SK-N-SH (cell line): ENCODE data around the gene NLRC5. TPM values are rescaled to one million over a fixed set of nuclear protein-coding genes. Genes with fewer than 3 reads are reported as not detected.

Experiments
- CTCF ChIA-PET: fragments of 300-600, 350-600 bp; formaldehyde crosslinking; extraction: SDS; loops from one replicate; lab custom pipeline; 2021; lab: Yijun Ruan, JAX
- POLR2A ChIA-PET: fragments of 350-600 bp; sonication (Branson Sonifier 250); formaldehyde crosslinking; extraction: SDS; loops from one replicate; lab custom pipeline; 2020; ENCODE audit warnings: antibody characterized with exemption, inconsistent platforms; lab: Yijun Ruan, JAX
- DNase-seq: peaks from one replicate; pipeline ENCODE4 v3.0.0; 2012
- H2AFZ ChIP-seq: fragments of 200-600 bp; sonication (generic); 2 replicates; pipeline ENCODE4 v1.8.1; 2016; ENCODE audit warnings: antibody characterized with exemption, mild to moderate bottlenecking, low read depth
- H3F3A ChIP-seq: fragments of 200-600 bp; sonication (generic); replicated peaks from 2 replicates; pipeline ENCODE3; 2016; ENCODE audit warnings: antibody characterized with exemption, mild to moderate bottlenecking; ENCODE audit not compliant: insufficient read depth
- H3K27ac ChIP-seq, 2 experiments: fragments of 200-500 bp in 1 of 2; fragments of 200-600 bp in 1 of 2; sonication (Bioruptor generic) in 1 of 2; sonication (generic), shearing (Covaris generic) in 1 of 2; 2 replicates each; pipeline versions ENCODE4 v1.5.1 to v1.6.1; 2014 to 2016; ENCODE audit warnings: low read depth in 2 of 2, inconsistent platforms in 1 of 2, low read length in 1 of 2, mild to moderate bottlenecking in 1 of 2, mixed read lengths in 1 of 2
- H3K27me3 ChIP-seq: fragments of 200-600 bp; sonication (generic), shearing (Covaris generic); 2 replicates; pipeline ENCODE4 v1.6.1; 2016; ENCODE audit warnings: mixed run types; ENCODE audit not compliant: insufficient read depth
- H3K36me3 ChIP-seq, 2 experiments: fragments of 200-500 bp in 1 of 2; fragments of 200-600 bp in 1 of 2; sonication (Bioruptor generic) in 1 of 2; sonication (generic) in 1 of 2; replicated peaks in 1 of 2; 2 replicates each; pipeline versions ENCODE3 to v1.5.1; 2014 to 2016; ENCODE audit warnings: low read length in 1 of 2, mild to moderate bottlenecking in 1 of 2; ENCODE audit not compliant: insufficient read depth in 2 of 2, control insufficient read depth in 1 of 2
- H3K4me1 ChIP-seq, 2 experiments: fragments of 200-500 bp in 1 of 2; fragments of 200-600 bp in 1 of 2; sonication (Bioruptor generic) in 1 of 2; sonication (generic), shearing (Covaris generic) in 1 of 2; 2 replicates each; pipeline versions ENCODE4 v1.5.1 to v1.6.1; 2014 to 2016; ENCODE audit warnings: low read depth in 1 of 2, low read length in 1 of 2, mixed run types in 1 of 2; ENCODE audit not compliant: insufficient read depth in 2 of 2, control insufficient read depth in 1 of 2
- H3K4me2 ChIP-seq: fragments of 200-600 bp; sonication (generic), shearing (Covaris generic); 2 replicates; pipeline ENCODE4 v1.6.1; 2017; ENCODE audit warnings: mixed run types
- H3K4me3 ChIP-seq, 2 experiments: fragments of 200-500 bp in 1 of 2; fragments of 200-600 bp in 1 of 2; sonication (Bioruptor generic) in 1 of 2; sonication (generic), shearing (Covaris generic) in 1 of 2; 2 replicates each; pipeline versions ENCODE4 v1.5.1 to v1.8.1; 2014 to 2016; ENCODE audit warnings: low read depth in 2 of 2, inconsistent platforms in 1 of 2, low read length in 1 of 2, mild to moderate bottlenecking in 1 of 2, mixed read lengths in 1 of 2, moderate library complexity in 1 of 2
- H3K79me2 ChIP-seq: fragments of 200-600 bp; sonication (generic); 2 replicates; pipeline ENCODE4 v1.8.1; 2017; ENCODE audit warnings: mild to moderate bottlenecking; ENCODE audit not compliant: insufficient read depth
- H3K9ac ChIP-seq: fragments of 200-600 bp; sonication (generic); 2 replicates; pipeline ENCODE4 v1.6.1; 2017; ENCODE audit warnings: mixed run types
- H3K9me2 ChIP-seq: fragments of 200-600 bp; sonication (generic); 2 replicates; pipeline ENCODE4 v1.6.1; 2017; ENCODE audit warnings: mixed run types
- H3K9me3 ChIP-seq: fragments of 200-600 bp; sonication (generic); 2 replicates; pipeline ENCODE4 v1.6.1; 2017; ENCODE audit warnings: mixed run types, mild to moderate bottlenecking, moderate library complexity
- H4K20me1 ChIP-seq: fragments of 200-600 bp; sonication (generic); 2 replicates; pipeline ENCODE4 v1.6.1; 2017; ENCODE audit warnings: mild to moderate bottlenecking, mixed run types; ENCODE audit not compliant: insufficient read depth
- ELF1 ChIP-seq: IDR thresholded peaks from 2 replicates; pipeline ENCODE4 v1.4.0; 2012
- FOXM1 ChIP-seq: IDR thresholded peaks from 2 replicates; pipeline ENCODE4 v1.4.0; 2012; ENCODE audit warnings: low read depth, mild to moderate bottlenecking
- GABPA ChIP-seq: IDR thresholded peaks from 2 replicates; pipeline ENCODE4 v1.4.0; 2012; ENCODE audit warnings: low read depth, mild to moderate bottlenecking
- GATA2 ChIP-seq: sonication (generic); formaldehyde crosslinking; IDR thresholded peaks from 2 replicates; pipeline ENCODE4 v1.5.0; 2020; ENCODE audit warnings: mild to moderate bottlenecking, missing genetic modification reagents
- MXI1 ChIP-seq: IDR thresholded peaks from 2 replicates; pipeline ENCODE4 v1.6.1; 2012; ENCODE audit warnings: mild to moderate bottlenecking, low read depth, low read length, improper control_type of control experiment
- RAD21 ChIP-seq: IDR thresholded peaks from 2 replicates; pipeline ENCODE4 v1.6.1; 2012; ENCODE audit warnings: mild to moderate bottlenecking, low read length
- YY1 ChIP-seq: IDR thresholded peaks from 2 replicates; pipeline ENCODE4 v1.4.0; 2012; ENCODE audit warnings: low read depth, mild to moderate bottlenecking
- WGBS: methylation state at CpG from one replicate; pipeline ENCODE4 v1.1.6; 2017; ENCODE audit warnings: low lambda C conversion rate; 5-methylcytosine and 5-hydroxymethylcytosine counted together
- polyA plus RNA-seq, 3 experiments: library from polyadenylated mRNA; depleted of rRNA; stranded (reverse); fragments of >200 nt; gene quantifications; 2 replicates each; pipeline ENCODE4 v1.2.3, GENCODE V29; 2012
- TF ChIP-seq, protein P1 (sequence below): fragments of 150-350 bp; IDR thresholded peaks from 2 replicates; pipeline ENCODE4 v1.6.1; 2017; ENCODE audit warnings: antibody characterized with exemption, low read length, low read depth, borderline replicate concordance
- TF ChIP-seq, protein P2 (sequence below): IDR thresholded peaks from 2 replicates; pipeline ENCODE4; 2012
- TF ChIP-seq, protein P3 (sequence below): IDR thresholded peaks from 2 replicates; pipeline ENCODE4 v1.6.1; 2012; ENCODE audit warnings: mild to moderate bottlenecking, low read depth, low read length, moderate library complexity

The NLRC5 gene
- polyA plus RNA-seq, 1 of the 3 experiments (the other 2 are of a cell fraction), result 6.5 TPM

DNA sequence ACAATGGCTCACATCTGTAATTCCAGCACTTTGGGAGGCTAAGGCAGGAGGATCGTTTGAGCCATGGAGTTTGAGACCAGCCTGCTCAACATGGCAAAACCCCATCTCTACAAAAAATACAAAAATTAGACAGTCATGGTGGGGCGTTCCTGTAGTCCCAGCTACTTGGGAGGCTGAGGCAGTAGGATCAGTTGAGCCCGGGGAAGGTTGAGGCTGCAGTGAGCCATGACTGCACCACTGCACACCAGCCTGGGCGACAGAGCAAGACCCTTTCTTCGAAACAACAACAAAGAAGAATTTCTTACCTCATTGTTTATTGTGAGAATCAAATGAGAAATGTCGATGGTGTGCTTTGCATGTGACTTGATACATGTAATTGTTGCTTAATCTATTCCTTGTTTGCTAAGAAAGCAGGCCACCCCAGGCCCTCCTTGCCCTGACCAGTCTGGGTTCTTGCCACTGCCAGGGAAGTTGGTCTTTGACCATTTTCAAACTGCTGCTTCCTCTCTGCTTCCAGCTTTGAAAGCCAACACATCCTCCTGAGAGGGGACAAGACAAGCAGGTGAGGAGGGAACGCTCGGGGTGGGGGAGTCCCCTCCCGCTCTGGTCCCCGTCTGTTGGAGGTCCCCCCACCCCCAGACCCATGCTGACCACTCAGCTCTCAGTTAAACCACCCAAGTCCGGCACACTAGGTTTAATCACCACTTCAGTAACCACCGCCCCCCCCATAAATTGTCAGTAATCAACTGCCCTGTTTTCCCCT lies 55.8 kb downstream of the NLRC5 start:
- no peaks in the 10 kb centered on the region for H3K36me3 ChIP-seq
- DNase-seq, result no peak

More for the DNA sequence above, 55.8 kb downstream of the NLRC5 start:
- no peaks in the 10 kb centered on the region for H3K27me3 ChIP-seq
- no peaks in the 10 kb centered on the region for H3K4me1 ChIP-seq
- H3K9me3 ChIP-seq, result no peaks in the 10 kb centered on the region
- ChIA-PET CTCF (interaction anchor here (0.9 to 2.4 kb wide), 10 partner anchors 8 to 252 kb away, joined by 3 to 12 read pairs (median 4); no protein-coding TSS in a partner anchor), POLR2A (no interaction called here)
- no peaks in the 10 kb centered on the region for H3K79me2 ChIP-seq
- no peak overlapping the region for H3K27ac ChIP-seq
- no peak overlapping the region for H3K4me2 ChIP-seq
- no peak overlapping the region for H3K4me3 ChIP-seq
- no peak overlapping the region for H3K9ac ChIP-seq
- H3K9me2 ChIP-seq, result no peaks in the 10 kb centered on the region
- H2AFZ ChIP-seq, result no peak overlapping the region
- 82% methylated on average over 8 of the region's 12 CpGs for WGBS
- H4K20me1 ChIP-seq, result no peaks in the 10 kb centered on the region
- TF ChIP-seq, protein P1, sequence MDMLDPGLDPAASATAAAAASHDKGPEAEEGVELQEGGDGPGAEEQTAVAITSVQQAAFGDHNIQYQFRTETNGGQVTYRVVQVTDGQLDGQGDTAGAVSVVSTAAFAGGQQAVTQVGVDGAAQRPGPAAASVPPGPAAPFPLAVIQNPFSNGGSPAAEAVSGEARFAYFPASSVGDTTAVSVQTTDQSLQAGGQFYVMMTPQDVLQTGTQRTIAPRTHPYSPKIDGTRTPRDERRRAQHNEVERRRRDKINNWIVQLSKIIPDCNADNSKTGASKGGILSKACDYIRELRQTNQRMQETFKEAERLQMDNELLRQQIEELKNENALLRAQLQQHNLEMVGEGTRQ, result no peak
- TF ChIP-seq GABPA, result no peak
- no peak for TF ChIP-seq YY1
- TF ChIP-seq MXI1, result no peak
- TF ChIP-seq ELF1, result no peak
- TF ChIP-seq, protein P2, sequence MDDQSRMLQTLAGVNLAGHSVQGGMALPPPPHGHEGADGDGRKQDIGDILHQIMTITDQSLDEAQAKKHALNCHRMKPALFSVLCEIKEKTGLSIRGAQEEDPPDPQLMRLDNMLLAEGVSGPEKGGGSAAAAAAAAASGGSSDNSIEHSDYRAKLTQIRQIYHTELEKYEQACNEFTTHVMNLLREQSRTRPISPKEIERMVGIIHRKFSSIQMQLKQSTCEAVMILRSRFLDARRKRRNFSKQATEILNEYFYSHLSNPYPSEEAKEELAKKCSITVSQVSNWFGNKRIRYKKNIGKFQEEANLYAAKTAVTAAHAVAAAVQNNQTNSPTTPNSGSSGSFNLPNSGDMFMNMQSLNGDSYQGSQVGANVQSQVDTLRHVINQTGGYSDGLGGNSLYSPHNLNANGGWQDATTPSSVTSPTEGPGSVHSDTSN, result no peak
- TF ChIP-seq GATA2, result no peak
- no peak for TF ChIP-seq FOXM1
- TF ChIP-seq, protein P3, sequence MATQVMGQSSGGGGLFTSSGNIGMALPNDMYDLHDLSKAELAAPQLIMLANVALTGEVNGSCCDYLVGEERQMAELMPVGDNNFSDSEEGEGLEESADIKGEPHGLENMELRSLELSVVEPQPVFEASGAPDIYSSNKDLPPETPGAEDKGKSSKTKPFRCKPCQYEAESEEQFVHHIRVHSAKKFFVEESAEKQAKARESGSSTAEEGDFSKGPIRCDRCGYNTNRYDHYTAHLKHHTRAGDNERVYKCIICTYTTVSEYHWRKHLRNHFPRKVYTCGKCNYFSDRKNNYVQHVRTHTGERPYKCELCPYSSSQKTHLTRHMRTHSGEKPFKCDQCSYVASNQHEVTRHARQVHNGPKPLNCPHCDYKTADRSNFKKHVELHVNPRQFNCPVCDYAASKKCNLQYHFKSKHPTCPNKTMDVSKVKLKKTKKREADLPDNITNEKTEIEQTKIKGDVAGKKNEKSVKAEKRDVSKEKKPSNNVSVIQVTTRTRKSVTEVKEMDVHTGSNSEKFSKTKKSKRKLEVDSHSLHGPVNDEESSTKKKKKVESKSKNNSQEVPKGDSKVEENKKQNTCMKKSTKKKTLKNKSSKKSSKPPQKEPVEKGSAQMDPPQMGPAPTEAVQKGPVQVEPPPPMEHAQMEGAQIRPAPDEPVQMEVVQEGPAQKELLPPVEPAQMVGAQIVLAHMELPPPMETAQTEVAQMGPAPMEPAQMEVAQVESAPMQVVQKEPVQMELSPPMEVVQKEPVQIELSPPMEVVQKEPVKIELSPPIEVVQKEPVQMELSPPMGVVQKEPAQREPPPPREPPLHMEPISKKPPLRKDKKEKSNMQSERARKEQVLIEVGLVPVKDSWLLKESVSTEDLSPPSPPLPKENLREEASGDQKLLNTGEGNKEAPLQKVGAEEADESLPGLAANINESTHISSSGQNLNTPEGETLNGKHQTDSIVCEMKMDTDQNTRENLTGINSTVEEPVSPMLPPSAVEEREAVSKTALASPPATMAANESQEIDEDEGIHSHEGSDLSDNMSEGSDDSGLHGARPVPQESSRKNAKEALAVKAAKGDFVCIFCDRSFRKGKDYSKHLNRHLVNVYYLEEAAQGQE, result no peak
- TF ChIP-seq RAD21, result no peak
- H3F3A ChIP-seq, result no peaks in the 10 kb centered on the region
